Neuronal stem cell (in vitro differentiated cells): ENCODE results near the gene UNK.
A peak's percentile ranks its signal among the peaks of the same experiment; 100 is the strongest.

ENCODE experiments used
- DNase-seq: peaks from one replicate; pipeline ENCODE4 v3.0.0-alpha.2; 2013; ENCODE audit warnings: low spot score
- H2AFZ ChIP-seq: one replicate; pipeline ENCODE4 v1.6.1; 2013; ENCODE audit warnings: mild to moderate bottlenecking, low read length, inconsistent platforms
- H2AK5ac ChIP-seq: 2 replicates; pipeline ENCODE4 v1.6.1; 2013; ENCODE audit warnings: low read depth, mild to moderate bottlenecking, inconsistent platforms, low read length, moderate library complexity, mixed read lengths
- H2BK120ac ChIP-seq: 2 replicates; pipeline ENCODE4 v1.6.1; 2013; ENCODE audit warnings: low read depth, mild to moderate bottlenecking, inconsistent platforms, low read length, moderate library complexity, mixed read lengths
- H2BK12ac ChIP-seq: one replicate; pipeline ENCODE4 v1.6.1; 2013; ENCODE audit warnings: low read length, inconsistent platforms
- H2BK15ac ChIP-seq: 2 replicates; pipeline ENCODE4 v1.6.1; 2013; ENCODE audit warnings: mild to moderate bottlenecking, low read length, inconsistent platforms, mixed read lengths
- H2BK5ac ChIP-seq: one replicate; pipeline ENCODE4 v1.6.1; 2013; ENCODE audit warnings: inconsistent platforms, mild to moderate bottlenecking, low read length, moderate library complexity
- H3K14ac ChIP-seq: one replicate; pipeline ENCODE4 v1.6.1; 2013; ENCODE audit warnings: low read length, inconsistent platforms
- H3K18ac ChIP-seq: 2 replicates; pipeline ENCODE4 v1.6.1; 2013; ENCODE audit warnings: low read length, inconsistent platforms
- H3K23ac ChIP-seq: 2 replicates; pipeline ENCODE4 v1.6.1; 2013; ENCODE audit warnings: low read depth, mild to moderate bottlenecking, mixed read lengths, low read length, inconsistent platforms; ENCODE audit not compliant: poor library complexity
- H3K27ac ChIP-seq: replicated peaks from 3 replicates; pipeline ENCODE4 v1.5.1; 2013; ENCODE audit warnings: low read length, inconsistent platforms
- H3K27me3 ChIP-seq, 3 experiments: 2 replicates each; pipeline ENCODE4 v1.6.1; 2013; ENCODE audit warnings: low read length in 3 of 3, mild to moderate bottlenecking in 2 of 3, inconsistent platforms in 1 of 3, low read depth in 1 of 3, mixed read lengths in 1 of 3, moderate library complexity in 1 of 3; ENCODE audit not compliant: control insufficient read depth in 3 of 3, insufficient read depth in 3 of 3
- H3K36me3 ChIP-seq, 2 donors: replicated peaks in 1 of 2; 2 replicates each; pipeline ENCODE4 v1.6.1; 2013; ENCODE audit warnings: low read length in 2 of 2; ENCODE audit not compliant: control insufficient read depth in 2 of 2, insufficient read depth in 2 of 2
- H3K4ac ChIP-seq: 2 replicates; pipeline ENCODE4 v1.6.1; 2013; ENCODE audit warnings: inconsistent platforms, mild to moderate bottlenecking, low read length, moderate library complexity
- H3K4me1 ChIP-seq, 2 donors: 1 replicate in 1 of 2; 2 replicates in 1 of 2; pipeline ENCODE4 v1.6.1; 2013; ENCODE audit warnings: low read length in 2 of 2, low read depth in 1 of 2; ENCODE audit not compliant: control insufficient read depth in 2 of 2, insufficient read depth in 1 of 2
- H3K4me2 ChIP-seq: one replicate; pipeline ENCODE4 v1.6.1; 2013; ENCODE audit warnings: mild to moderate bottlenecking, low read length, inconsistent platforms; ENCODE audit not compliant: insufficient read depth, poor library complexity, severe bottlenecking
- H3K4me3 ChIP-seq, 2 donors: 2 replicates each; pipeline ENCODE4 v1.5.1; 2013; ENCODE audit warnings: low read length in 2 of 2, mild to moderate bottlenecking in 2 of 2, inconsistent platforms in 1 of 2, moderate library complexity in 1 of 2
- H3K79me1 ChIP-seq: one replicate; pipeline ENCODE4 v1.6.1; 2013; ENCODE audit warnings: low read depth, mild to moderate bottlenecking, inconsistent platforms, low read length, moderate library complexity
- H3K9ac ChIP-seq: one replicate; pipeline ENCODE4 v1.6.1; 2013; ENCODE audit warnings: mild to moderate bottlenecking, low read depth, low read length, inconsistent platforms; ENCODE audit not compliant: poor library complexity
- H3K9me3 ChIP-seq, 2 donors: replicated peaks in 1 of 2; 2 replicates each; pipeline versions ENCODE3 to v1.6.1; 2013; ENCODE audit warnings: low read length in 2 of 2, mild to moderate bottlenecking in 2 of 2, inconsistent platforms in 1 of 2, low read depth in 1 of 2, mixed read lengths in 1 of 2, moderate library complexity in 1 of 2; ENCODE audit not compliant: control insufficient read depth in 2 of 2, insufficient read depth in 1 of 2
- H4K8ac ChIP-seq: one replicate; pipeline ENCODE4 v1.6.1; 2013; ENCODE audit warnings: low read depth, mild to moderate bottlenecking, inconsistent platforms, low read length, moderate library complexity
- H4K91ac ChIP-seq: one replicate; pipeline ENCODE4 v1.6.1; 2013; ENCODE audit warnings: low read length, low read depth, mild to moderate bottlenecking, inconsistent platforms; ENCODE audit not compliant: poor library complexity
- WGBS, 2 donors: extraction: QIAGEN DNeasy Blood & Tissue Kit; methylation state at CpG; one replicate each; pipeline ENCODE4 v1.1.7; 2013; ENCODE audit warnings: missing lambda C conversion rate in 2 of 2, mixed read lengths in 1 of 2; ENCODE audit not compliant: insufficient read length in 2 of 2, insufficient replicate concordance in 1 of 2; ENCODE audit errors: extremely low coverage in 2 of 2; 5-methylcytosine and 5-hydroxymethylcytosine counted together

Gene UNK

DNA sequence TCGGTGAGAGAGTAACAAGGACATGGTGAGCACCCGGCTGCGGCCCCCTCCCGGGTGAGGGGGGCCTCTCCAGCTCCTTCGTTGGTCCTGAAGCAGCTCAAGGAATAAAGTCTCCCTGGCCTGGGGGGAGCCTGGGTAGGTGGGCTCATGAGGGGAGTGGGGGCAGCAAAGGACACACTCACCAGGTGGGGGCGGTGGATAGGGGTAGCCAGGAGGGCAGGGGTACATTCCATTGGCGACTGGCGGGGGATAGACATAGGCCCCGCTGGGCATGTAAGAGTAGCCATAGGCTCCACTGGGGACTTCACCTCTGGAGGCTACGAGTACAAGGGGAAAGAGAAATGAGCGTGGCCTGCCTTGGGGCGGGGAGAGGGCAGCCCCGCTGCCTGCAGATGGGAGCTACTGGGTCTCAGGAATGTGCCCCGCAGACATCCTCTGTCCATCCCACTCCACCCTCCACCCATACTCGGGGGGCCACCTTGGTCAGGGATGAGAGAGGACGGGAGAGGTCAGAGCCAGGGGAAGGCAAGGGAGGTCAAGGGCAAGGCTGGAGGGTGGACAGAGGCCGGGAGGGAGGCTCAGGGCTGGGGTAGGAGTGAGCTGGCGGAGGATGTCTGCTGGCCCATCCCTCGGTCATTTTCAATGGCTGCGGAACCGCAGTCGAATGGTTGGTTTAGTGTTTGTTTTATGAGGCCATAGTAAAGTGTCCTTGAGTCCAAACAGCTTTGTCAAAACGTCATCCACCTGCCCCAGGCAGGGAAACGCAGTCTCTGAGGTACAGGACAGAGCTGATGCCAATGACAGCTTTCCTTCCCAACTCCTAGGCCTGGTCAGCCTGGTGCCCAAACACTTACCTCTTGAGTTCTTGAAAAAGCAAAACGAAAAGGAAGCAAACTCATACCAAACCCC lies 63.3 kb downstream of the UNK start:
- Histone ChIP-seq H2AK5ac (no peak overlapping the region), H3K27ac (no peak overlapping the region), H3K18ac (peak overlapping the region; percentile 11), H3K23ac (peak overlapping the region; percentile 97), H4K91ac (no peak overlapping the region), H3K4me3 (no peak overlapping the region), H4K8ac (no peak overlapping the region), H3K79me1 (no peaks in the 10 kb centered on the region), H2BK5ac (no peak overlapping the region), H2BK120ac (peak overlapping the region; percentile 83), H2BK12ac (no peak overlapping the region), H3K36me3 (peaks cover 37 to 58% of the 10 kb centered on the region in 2 donors), H3K9ac (peak overlapping the region; percentile 1), H2BK15ac (no peak overlapping the region), H3K27me3 (no peaks in the 10 kb centered on the region), H3K14ac (no peak overlapping the region), H3K9me3 (no peaks in the 10 kb centered on the region), H3K4me2 (no peak overlapping the region), H2AFZ (no peak overlapping the region), H3K4ac (no peak overlapping the region), H3K4me1 (peaks cover 5 to 6% of the 10 kb centered on the region in 2 donors)
- WGBS, 2 donors: no CpG with 5 or more reads among the region's 25 CpGs
- DNase-seq: no peak

DNA sequence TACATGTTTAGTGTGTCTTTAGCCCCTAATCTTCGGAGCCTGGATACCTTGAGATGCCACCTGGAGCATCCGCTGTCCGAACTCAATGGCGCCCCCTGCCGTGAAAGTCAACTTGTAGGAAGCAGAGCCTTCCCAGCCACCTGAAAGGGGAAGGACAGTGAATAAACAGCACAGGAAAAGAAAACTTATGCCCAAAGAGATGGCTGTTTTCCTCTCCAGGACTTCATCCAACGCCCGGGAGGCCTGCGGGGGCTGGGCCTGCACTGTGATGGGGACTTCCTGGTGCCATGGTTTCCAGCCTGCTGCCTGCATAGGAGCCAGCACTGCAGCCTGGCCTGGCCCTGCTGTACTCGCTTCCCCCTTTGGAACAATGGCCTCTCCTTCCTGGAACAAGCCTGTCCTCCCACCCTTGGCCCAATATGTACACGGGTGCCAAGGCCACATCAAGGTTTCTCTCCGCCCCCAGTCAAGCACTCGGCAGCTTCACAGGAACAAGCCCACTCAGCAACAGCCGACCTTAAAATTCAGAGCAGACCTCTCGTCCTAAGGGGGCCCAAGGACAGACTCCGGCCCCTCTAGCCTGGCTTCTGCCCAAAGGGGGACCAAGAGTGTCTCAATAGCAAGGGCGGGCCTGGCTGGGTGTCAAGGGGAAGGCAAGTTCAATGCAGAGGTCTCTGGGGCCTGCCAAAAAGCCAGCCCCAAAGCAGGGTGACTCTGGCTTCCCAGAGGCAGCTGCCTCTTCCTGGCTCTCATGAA lies 64.1 kb downstream of the UNK start:
- H3K79me1 ChIP-seq: no peaks in the 10 kb centered on the region
- H3K36me3 ChIP-seq: peaks cover 37 to 58% of the 10 kb centered on the region in 2 donors
- no peak overlapping the region for H2BK5ac ChIP-seq
- no peaks in the 10 kb centered on the region for H3K27me3 ChIP-seq
- no peak overlapping the region for H2BK120ac ChIP-seq
- peaks cover 5 to 6% of the 10 kb centered on the region in 2 donors for H3K4me1 ChIP-seq
- no peak overlapping the region for H3K27ac ChIP-seq
- no CpG with 5 or more reads among the region's 16 CpGs for WGBS, 2 donors
- no peak overlapping the region for H3K18ac ChIP-seq
- H3K4me2 ChIP-seq: no peak overlapping the region
- DNase-seq: peak; percentile 62
- no peak overlapping the region for H3K4me3 ChIP-seq
- H4K8ac ChIP-seq: no peak overlapping the region
- no peak overlapping the region for H2BK15ac ChIP-seq
- no peak overlapping the region for H3K14ac ChIP-seq
- H3K9ac ChIP-seq: peak overlapping the region; percentile 47
- H3K23ac ChIP-seq: no peak overlapping the region
- no peaks in the 10 kb centered on the region for H3K9me3 ChIP-seq
- no peak overlapping the region for H4K91ac ChIP-seq
- H2AFZ ChIP-seq: no peak overlapping the region
- no peak overlapping the region for H2BK12ac ChIP-seq
- no peak overlapping the region for H2AK5ac ChIP-seq
- H3K4ac ChIP-seq: no peak overlapping the region

DNA sequence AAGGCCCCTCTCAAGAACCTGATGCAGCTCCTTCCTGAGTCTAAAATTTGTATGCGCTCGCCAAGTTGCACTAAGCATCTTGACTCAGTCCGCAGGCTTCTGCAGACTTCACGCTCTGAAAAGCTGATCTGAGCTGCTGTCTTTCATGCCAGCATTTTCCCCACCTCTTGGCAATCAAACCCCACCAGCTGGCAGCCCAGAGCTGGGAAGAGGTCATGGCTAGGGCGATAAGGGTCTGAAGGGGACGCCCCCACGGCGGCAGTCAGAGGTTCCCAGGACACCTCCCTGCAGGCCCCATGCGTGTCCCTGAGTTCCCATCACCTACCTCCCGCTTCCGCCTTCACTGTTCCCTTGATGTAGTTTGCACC lies 64.7 kb downstream of the UNK start:
- WGBS, 2 donors: no CpG with 5 or more reads among the region's 11 CpGs
- Histone ChIP-seq H3K23ac (no peak overlapping the region), H3K18ac (no peak overlapping the region), H3K4me1 (peaks cover 8% of the 10 kb centered on the region in 2 donors), H3K9me3 (no peaks in the 10 kb centered on the region), H2AFZ (no peak overlapping the region), H2BK12ac (no peak overlapping the region), H3K4ac (no peak overlapping the region), H3K27me3 (no peaks in the 10 kb centered on the region), H2AK5ac (no peak overlapping the region), H4K8ac (no peak overlapping the region), H2BK15ac (no peak overlapping the region), H3K14ac (no peak overlapping the region), H3K79me1 (no peaks in the 10 kb centered on the region), H3K4me2 (no peak overlapping the region), H2BK120ac (no peak overlapping the region), H4K91ac (no peak overlapping the region), H3K9ac (no peak overlapping the region), H3K36me3 (peaks cover 37 to 58% of the 10 kb centered on the region in 2 donors), H3K4me3 (no peak overlapping the region), H2BK5ac (no peak overlapping the region), H3K27ac (no peak overlapping the region)
- DNase-seq: no peak

DNA sequence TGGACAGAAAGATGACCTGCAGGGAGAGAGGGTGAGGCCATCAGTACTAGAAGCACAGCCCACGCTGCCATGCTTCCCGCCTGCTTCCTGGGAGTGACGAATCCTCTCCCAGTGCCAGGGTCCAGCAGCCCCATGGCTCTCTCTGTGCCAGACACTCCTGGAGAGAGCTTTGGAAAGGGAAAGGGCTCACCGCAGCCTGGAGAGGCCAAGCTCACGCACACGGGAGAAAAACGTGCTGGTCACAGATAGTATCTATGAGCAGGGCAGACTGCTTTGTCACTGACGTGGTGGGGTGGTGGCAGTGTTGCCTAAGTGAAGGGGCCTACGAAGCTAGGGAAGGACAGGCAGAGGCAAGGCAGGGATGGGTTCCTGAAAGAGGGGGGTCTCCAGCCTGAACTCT lies 65.1 kb downstream of the UNK start:
- DNase-seq: no peak
- no CpG with 5 or more reads among the region's 9 CpGs for WGBS, 2 donors
- no peak overlapping the region for H2AFZ ChIP-seq
- no peak overlapping the region for H3K4ac ChIP-seq
- H3K18ac ChIP-seq: no peak overlapping the region
- no peak overlapping the region for H3K9ac ChIP-seq
- H3K9me3 ChIP-seq: no peaks in the 10 kb centered on the region
- H2BK120ac ChIP-seq: no peak overlapping the region
- H2BK15ac ChIP-seq: no peak overlapping the region
- no peak overlapping the region for H2BK5ac ChIP-seq
- no peak overlapping the region for H3K4me3 ChIP-seq
- H3K27ac ChIP-seq: no peak overlapping the region
- H3K4me2 ChIP-seq: no peak overlapping the region
- H2BK12ac ChIP-seq: no peak overlapping the region
- H3K23ac ChIP-seq: peak overlapping the region; percentile 39
- peaks cover 10% of the 10 kb centered on the region in 2 donors for H3K4me1 ChIP-seq
- H3K79me1 ChIP-seq: no peaks in the 10 kb centered on the region
- H4K8ac ChIP-seq: no peak overlapping the region
- H3K36me3 ChIP-seq: peaks cover 37 to 58% of the 10 kb centered on the region in 2 donors
- H3K27me3 ChIP-seq: no peaks in the 10 kb centered on the region
- no peak overlapping the region for H3K14ac ChIP-seq
- no peak overlapping the region for H2AK5ac ChIP-seq
- H4K91ac ChIP-seq: no peak overlapping the region
